Measurements from ENCODE around the gene AKAP6. TPM values are rescaled to one million over a fixed set of nuclear protein-coding genes. Genes with fewer than 3 reads are reported as not detected.

AKAP6 gene
- total and polyA plus RNA-seq, 12 donors: 0.71 to 24.7 (median 8.1) TPM

DNA sequence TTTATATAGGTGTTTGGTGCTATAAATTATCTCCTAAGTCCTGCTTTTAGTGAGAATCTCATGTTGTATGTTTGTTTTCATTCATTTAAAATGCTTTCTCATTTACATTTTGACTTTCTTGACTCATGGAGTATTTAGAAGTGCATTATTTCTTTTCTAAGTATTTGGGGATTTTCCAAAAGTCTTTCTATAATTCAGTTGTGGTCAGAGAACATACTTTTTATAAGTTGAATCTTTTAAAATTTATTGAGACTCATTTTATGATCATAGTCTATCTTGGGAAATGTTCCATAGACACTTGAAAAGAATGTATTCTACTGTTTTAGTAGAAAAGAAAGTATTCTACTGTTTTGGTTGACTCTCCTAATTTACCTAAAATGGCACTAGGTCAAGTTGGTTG, 168.2 kb downstream of the AKAP6 start:
- Histone ChIP-seq H3K27me3 (no peaks in the 10 kb centered on the region), H3K27ac (no peak overlapping the region), H3K4me1 (replicated peaks in 1 of 2) (peaks cover 0 to 14% of the 10 kb centered on the region in 2 donors), H3K9me3 (replicated peaks in 1 of 3) (no peaks in the 10 kb centered on the region), H3K36me3 (replicated peaks in 1 of 2) (no peaks in the 10 kb centered on the region), H3K4me3 (no peak overlapping the region)
- no peak for DNase-seq
- no peak for TF ChIP-seq POLR2A (IDR thresholded peaks at IDR 0.05)
- TF ChIP-seq, protein P1, sequence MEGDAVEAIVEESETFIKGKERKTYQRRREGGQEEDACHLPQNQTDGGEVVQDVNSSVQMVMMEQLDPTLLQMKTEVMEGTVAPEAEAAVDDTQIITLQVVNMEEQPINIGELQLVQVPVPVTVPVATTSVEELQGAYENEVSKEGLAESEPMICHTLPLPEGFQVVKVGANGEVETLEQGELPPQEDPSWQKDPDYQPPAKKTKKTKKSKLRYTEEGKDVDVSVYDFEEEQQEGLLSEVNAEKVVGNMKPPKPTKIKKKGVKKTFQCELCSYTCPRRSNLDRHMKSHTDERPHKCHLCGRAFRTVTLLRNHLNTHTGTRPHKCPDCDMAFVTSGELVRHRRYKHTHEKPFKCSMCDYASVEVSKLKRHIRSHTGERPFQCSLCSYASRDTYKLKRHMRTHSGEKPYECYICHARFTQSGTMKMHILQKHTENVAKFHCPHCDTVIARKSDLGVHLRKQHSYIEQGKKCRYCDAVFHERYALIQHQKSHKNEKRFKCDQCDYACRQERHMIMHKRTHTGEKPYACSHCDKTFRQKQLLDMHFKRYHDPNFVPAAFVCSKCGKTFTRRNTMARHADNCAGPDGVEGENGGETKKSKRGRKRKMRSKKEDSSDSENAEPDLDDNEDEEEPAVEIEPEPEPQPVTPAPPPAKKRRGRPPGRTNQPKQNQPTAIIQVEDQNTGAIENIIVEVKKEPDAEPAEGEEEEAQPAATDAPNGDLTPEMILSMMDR (IDR thresholded peaks at IDR 0.05): no peak
- intact Hi-C loops (cut with DNase I): no loop called here

DNA sequence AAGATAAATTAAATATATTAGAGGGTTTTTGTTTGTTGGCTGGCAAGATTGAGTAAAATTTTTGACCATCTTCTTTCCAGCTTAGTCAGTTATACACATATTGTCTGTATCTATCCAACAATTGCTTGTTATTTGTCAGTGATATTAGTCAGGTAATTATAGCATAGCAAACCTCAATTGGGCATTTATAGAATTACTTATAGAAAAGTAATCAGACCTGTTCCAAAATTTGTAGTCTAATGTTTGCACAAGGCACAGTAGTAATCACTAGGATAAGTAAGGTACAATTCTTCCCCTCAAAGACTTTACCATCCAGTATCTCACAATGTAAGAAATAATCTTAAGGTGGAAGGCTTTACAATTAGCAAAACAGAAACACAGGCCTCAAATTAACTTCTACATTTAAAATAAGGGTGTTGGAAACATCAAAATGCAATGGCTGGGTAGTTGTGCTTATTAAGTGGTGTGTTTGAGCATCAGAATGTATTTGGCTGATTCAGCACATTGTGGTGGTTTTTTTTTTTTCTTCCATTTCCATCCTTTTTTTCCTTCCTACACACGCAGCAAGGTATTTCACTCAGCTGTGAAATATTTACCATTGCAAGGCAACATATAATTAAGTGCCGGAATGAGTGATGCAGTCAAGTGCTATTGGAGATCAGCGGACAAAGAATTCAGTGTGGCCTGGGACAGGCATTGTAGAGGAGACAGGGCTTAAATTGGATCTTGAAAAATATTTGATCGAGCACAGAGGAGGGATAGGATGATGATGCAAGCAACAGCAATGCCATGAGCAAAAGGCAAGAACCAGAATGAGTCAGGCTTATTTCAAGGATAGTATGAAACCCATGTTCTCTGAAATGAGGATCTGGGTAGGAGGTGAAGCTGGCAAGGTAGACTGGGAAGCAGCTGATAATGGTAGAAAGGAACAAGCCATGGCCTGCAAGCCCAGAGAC, 178.2 kb downstream of the AKAP6 start:
- Histone ChIP-seq H3K9me3 (replicated peaks in 1 of 3) (no peaks in the 10 kb centered on the region), H3K27me3 (no peaks in the 10 kb centered on the region), H3K36me3 (replicated peaks in 1 of 2) (no peaks in the 10 kb centered on the region), H3K4me1 (replicated peaks in 1 of 2) (peaks cover 0 to 3% of the 10 kb centered on the region in 2 donors), H3K27ac (peak overlapping the region in 1 of 5 donors; percentile 69), H3K4me3 (no peak overlapping the region)
- intact Hi-C loops (cut with DNase I): no loop called here
- DNase-seq: peak in 3 of 7 donors; percentile 9 to 28 (median 12)
- TF ChIP-seq, protein P1 (IDR thresholded peaks at IDR 0.05): no peak
- no peak for TF ChIP-seq POLR2A (IDR thresholded peaks at IDR 0.05)
- WGBS, 4 donors: 73 to 81% (median 80%) methylated on average over 4 of the region's 4 CpGs

DNA sequence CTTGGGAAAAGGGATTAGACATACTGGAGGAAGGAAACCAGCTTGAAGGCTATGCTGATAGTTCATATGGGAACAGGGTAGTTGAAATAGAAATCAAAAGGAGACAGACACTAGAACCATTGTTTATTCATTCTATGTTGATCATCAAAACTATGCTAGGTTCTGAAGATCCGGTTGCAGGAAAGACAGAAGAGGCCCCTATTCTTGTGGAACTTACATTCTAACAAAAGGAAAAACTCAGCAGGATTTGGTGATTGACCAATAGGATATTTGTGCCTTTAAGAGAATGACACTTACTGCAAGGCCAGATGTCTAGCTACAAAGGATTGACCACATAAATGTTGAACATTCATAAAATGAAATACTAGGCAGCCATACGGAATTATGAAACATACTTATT, 179.2 kb downstream of the AKAP6 start:
- Histone ChIP-seq H3K27me3 (no peaks in the 10 kb centered on the region), H3K4me1 (replicated peaks in 1 of 2) (peaks cover 1 to 3% of the 10 kb centered on the region in 2 donors), H3K4me3 (no peak overlapping the region), H3K9me3 (replicated peaks in 1 of 3) (no peaks in the 10 kb centered on the region), H3K36me3 (replicated peaks in 1 of 2) (no peaks in the 10 kb centered on the region), H3K27ac (peak overlapping the region in 1 of 5 donors; percentile 69)
- TF ChIP-seq, protein P1 (IDR thresholded peaks at IDR 0.05): no peak
- TF ChIP-seq POLR2A (IDR thresholded peaks at IDR 0.05): no peak
- WGBS, 4 donors: 73 to 80% (median 79%) methylated on average over 2 of the region's 2 CpGs
- intact Hi-C loops (cut with DNase I): no loop called here
- no peak for DNase-seq

DNA sequence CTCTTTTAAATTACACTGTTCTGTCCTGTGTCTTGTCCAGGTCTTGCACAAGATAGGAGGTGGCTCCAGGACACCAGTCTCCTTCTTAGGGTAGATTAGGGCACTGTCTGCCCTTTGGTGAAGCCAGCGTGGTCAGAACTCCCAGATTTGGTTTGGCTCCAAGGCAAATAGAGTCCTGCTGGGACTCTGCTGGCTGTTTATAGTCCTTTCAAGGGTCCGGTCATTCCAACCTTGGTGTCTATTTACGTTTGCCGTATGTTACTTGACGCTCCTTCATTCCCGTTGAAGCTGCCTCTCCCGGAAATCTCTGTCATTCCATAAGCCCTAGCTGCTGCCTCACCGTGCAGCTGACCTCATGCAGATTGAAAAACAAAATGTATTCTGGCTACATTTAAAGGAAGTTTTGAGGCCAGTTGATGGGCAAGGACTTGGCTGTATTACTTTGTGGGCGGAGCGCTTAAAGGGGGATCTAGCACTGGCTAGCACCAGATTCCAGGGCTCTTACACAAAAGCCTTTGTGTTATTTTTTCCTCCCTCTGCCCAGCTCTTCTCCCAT, 180.6 kb downstream of the AKAP6 start:
- TF ChIP-seq, protein P1 (IDR thresholded peaks at IDR 0.05): no peak
- TF ChIP-seq POLR2A (IDR thresholded peaks at IDR 0.05): no peak
- Histone ChIP-seq H3K9me3 (replicated peaks in 1 of 3) (no peaks in the 10 kb centered on the region), H3K27me3 (no peaks in the 10 kb centered on the region), H3K27ac (peak overlapping the region in 2 of 5 donors; percentile 44 to 67), H3K36me3 (replicated peaks in 1 of 2) (no peaks in the 10 kb centered on the region), H3K4me1 (replicated peaks in 1 of 2) (peaks cover 11 to 16% of the 10 kb centered on the region in 2 donors), H3K4me3 (no peak overlapping the region)
- DNase-seq: peak in 5 of 7 donors; percentile 3 to 57 (median 23)
- intact Hi-C loops (cut with DNase I): no loop called here
- 62 to 77% (median 66%) methylated on average over 10 of the region's 10 CpGs for WGBS, 4 donors

All from adrenal gland (tissue), 12 donors.